Measurements from ENCODE around the gene LRRTM4. TPM values are rescaled to one million over a fixed set of nuclear protein-coding genes. Genes with fewer than 3 reads are reported as not detected.

LRRTM4 gene
- total RNA-seq, 1 donor from 2014 or later: not detected

GRCh38 chr2:77508511-77508910, 13.7 kb downstream of the LRRTM4 start:
- Mint-ChIP-seq H3K4me1 (ENCODE audit: unreplicated experiment) (no peaks in the 10 kb centered on the region), H3K4me3 (ENCODE audit: unreplicated experiment) (no peak overlapping the region), H3K36me3 (ENCODE audit: unreplicated experiment) (no peaks in the 10 kb centered on the region), H3K27ac (ENCODE audit: unreplicated experiment) (no peak overlapping the region), H3K9me3 (ENCODE audit: unreplicated experiment) (no peaks in the 10 kb centered on the region), H3K27me3 (ENCODE audit: unreplicated experiment) (no peaks in the 10 kb centered on the region)
- no peak for TF ChIP-seq CTCF (IDR thresholded peaks at IDR 0.05)
- DNase-seq (ENCODE audit: extremely low spot score, unreplicated experiment): no peak

GRCh38 chr2:77507657-77508056, 14.5 kb downstream of the LRRTM4 start:
- H3K27ac Mint-ChIP-seq (ENCODE audit: unreplicated experiment): no peak overlapping the region
- no peaks in the 10 kb centered on the region for H3K4me1 Mint-ChIP-seq (ENCODE audit: unreplicated experiment)
- no peaks in the 10 kb centered on the region for H3K27me3 Mint-ChIP-seq (ENCODE audit: unreplicated experiment)

GRCh38 chr2:77488141-77488540, 34.0 kb downstream of the LRRTM4 start:
- H3K4me3 Mint-ChIP-seq (ENCODE audit: unreplicated experiment): no peak overlapping the region
- H3K27ac Mint-ChIP-seq (ENCODE audit: unreplicated experiment): no peak overlapping the region
- no peak for TF ChIP-seq CTCF (IDR thresholded peaks at IDR 0.05)
- no peaks in the 10 kb centered on the region for H3K27me3 Mint-ChIP-seq (ENCODE audit: unreplicated experiment)
- H3K4me1 Mint-ChIP-seq (ENCODE audit: unreplicated experiment): no peaks in the 10 kb centered on the region
- H3K36me3 Mint-ChIP-seq (ENCODE audit: unreplicated experiment): no peaks in the 10 kb centered on the region
- H3K9me3 Mint-ChIP-seq (ENCODE audit: unreplicated experiment): peaks cover 4% of the 10 kb centered on the region
- no peak for DNase-seq (ENCODE audit: extremely low spot score, unreplicated experiment)

More at GRCh38 chr2:77507657-77508056, 14.5 kb downstream of the LRRTM4 start:
- no peak for DNase-seq (ENCODE audit: extremely low spot score, unreplicated experiment)
- TF ChIP-seq CTCF (IDR thresholded peaks at IDR 0.05): no peak
- no peaks in the 10 kb centered on the region for H3K36me3 Mint-ChIP-seq (ENCODE audit: unreplicated experiment)
- H3K4me3 Mint-ChIP-seq (ENCODE audit: unreplicated experiment): no peak overlapping the region
- H3K9me3 Mint-ChIP-seq (ENCODE audit: unreplicated experiment): no peaks in the 10 kb centered on the region

- peaks cover 4% of the 10 kb centered on the region for H3K9me3 Mint-ChIP-seq (ENCODE audit: unreplicated experiment)
- no peaks in the 10 kb centered on the region for H3K27me3 Mint-ChIP-seq (ENCODE audit: unreplicated experiment)
- H3K27ac Mint-ChIP-seq (ENCODE audit: unreplicated experiment): no peak overlapping the region
- no peaks in the 10 kb centered on the region for H3K36me3 Mint-ChIP-seq (ENCODE audit: unreplicated experiment)
- no peak for TF ChIP-seq CTCF (IDR thresholded peaks at IDR 0.05)
- no peaks in the 10 kb centered on the region for H3K4me1 Mint-ChIP-seq (ENCODE audit: unreplicated experiment)
- no peak for DNase-seq (ENCODE audit: extremely low spot score, unreplicated experiment)
- H3K4me3 Mint-ChIP-seq (ENCODE audit: unreplicated experiment): no peak overlapping the region
Measured at GRCh38 chr2:77487074-77487803, 34.9 kb downstream of the LRRTM4 start.

- peaks cover 9% of the 10 kb centered on the region for H3K9me3 Mint-ChIP-seq (ENCODE audit: unreplicated experiment)
- H3K27me3 Mint-ChIP-seq (ENCODE audit: unreplicated experiment): no peaks in the 10 kb centered on the region
- H3K36me3 Mint-ChIP-seq (ENCODE audit: unreplicated experiment): no peaks in the 10 kb centered on the region
- no peak overlapping the region for H3K27ac Mint-ChIP-seq (ENCODE audit: unreplicated experiment)
- TF ChIP-seq CTCF (IDR thresholded peaks at IDR 0.05): no peak
- no peaks in the 10 kb centered on the region for H3K4me1 Mint-ChIP-seq (ENCODE audit: unreplicated experiment)
- H3K4me3 Mint-ChIP-seq (ENCODE audit: unreplicated experiment): no peak overlapping the region
- no peak for DNase-seq (ENCODE audit: extremely low spot score, unreplicated experiment)
Measured at GRCh38 chr2:77484026-77484425, 38.1 kb downstream of the LRRTM4 start.

Data from osteocyte (in vitro differentiated cells).